Chondrocyte (in vitro differentiated cells): ENCODE results near the gene MAMSTR. TPM values are rescaled to one million over a fixed set of nuclear protein-coding genes. Genes with fewer than 3 reads are reported as not detected.

Experiments
- DNase-seq: peaks from one replicate; pipeline ENCODE4 v3.0.0; 2021; ENCODE audit warnings: mixed read lengths, low spot score
- H3K27ac Mint-ChIP-seq: one replicate; pipeline ENCODE4 v1.8.0; 2021; ENCODE audit warnings: mild to moderate bottlenecking, moderate library complexity, mixed read lengths; ENCODE audit not compliant: unreplicated experiment
- H3K27me3 Mint-ChIP-seq: 2 replicates; pipeline ENCODE4 v1.8.0; 2021; ENCODE audit warnings: low read depth, mixed read lengths
- H3K36me3 Mint-ChIP-seq: 2 replicates; pipeline ENCODE4 v1.8.0; 2021; ENCODE audit warnings: low read depth, mixed read lengths
- H3K4me1 Mint-ChIP-seq: 2 replicates; pipeline ENCODE4 v1.8.0; 2021; ENCODE audit warnings: low read depth, mild to moderate bottlenecking, mixed read lengths
- H3K4me3 Mint-ChIP-seq: one replicate; pipeline ENCODE4 v1.8.0; 2021; ENCODE audit warnings: mild to moderate bottlenecking, moderate library complexity, mixed read lengths; ENCODE audit not compliant: unreplicated experiment
- H3K9me3 Mint-ChIP-seq: 2 replicates; pipeline ENCODE4 v1.8.0; 2021; ENCODE audit warnings: low read depth, mixed read lengths
- CTCF ChIP-seq: fragments of 200-600 bp; sonication (generic); IDR thresholded peaks from 2 replicates; pipeline ENCODE4 v1.5.0; 2021; ENCODE audit warnings: antibody characterized with exemption, mild to moderate bottlenecking, moderate library complexity
- total RNA-seq: library from RNA; stranded (reverse); gene quantifications from 3 replicates; pipeline ENCODE4 v1.2.1, GENCODE V29; 2021

The MAMSTR gene
- total RNA-seq, 1 donor from 2014 or later = 1.7 TPM

- Mint-ChIP-seq H3K9me3 (no peaks in the 10 kb centered on the region), H3K4me1 (peaks cover 7% of the 10 kb centered on the region), H3K4me3 (no peak overlapping the region), H3K36me3 (no peaks in the 10 kb centered on the region), H3K27me3 (no peaks in the 10 kb centered on the region), H3K27ac (no peak overlapping the region)
- no peak for TF ChIP-seq CTCF
- DNase-seq = no peak
Observed at GRCh38 chr19:48670699-48671445, 48.7 kb downstream of the MAMSTR start.

- no peak for TF ChIP-seq CTCF
- Mint-ChIP-seq H3K9me3 (no peaks in the 10 kb centered on the region), H3K27me3 (no peaks in the 10 kb centered on the region), H3K36me3 (no peaks in the 10 kb centered on the region), H3K4me3 (no peak overlapping the region), H3K4me1 (peaks cover 2% of the 10 kb centered on the region), H3K27ac (no peak overlapping the region)
- DNase-seq = no peak
Observed at GRCh38 chr19:48669903-48670668, 49.4 kb downstream of the MAMSTR start.

- Mint-ChIP-seq H3K27ac (no peak overlapping the region), H3K9me3 (no peaks in the 10 kb centered on the region), H3K4me3 (no peak overlapping the region), H3K36me3 (no peaks in the 10 kb centered on the region), H3K27me3 (no peaks in the 10 kb centered on the region), H3K4me1 (no peaks in the 10 kb centered on the region)
- no peak for DNase-seq
- no peak for TF ChIP-seq CTCF
Observed at GRCh38 chr19:48668761-48669160, 50.8 kb downstream of the MAMSTR start.

- no peak overlapping the region for H3K4me3 Mint-ChIP-seq
- no peaks in the 10 kb centered on the region for H3K36me3 Mint-ChIP-seq
- H3K27ac Mint-ChIP-seq = no peak overlapping the region
- H3K9me3 Mint-ChIP-seq = no peaks in the 10 kb centered on the region
- no peaks in the 10 kb centered on the region for H3K4me1 Mint-ChIP-seq
- no peaks in the 10 kb centered on the region for H3K27me3 Mint-ChIP-seq
- no peak for TF ChIP-seq CTCF
- no peak for DNase-seq
Observed at GRCh38 chr19:48668332-48668731, 51.2 kb downstream of the MAMSTR start.

GRCh38 chr19:48665786-48666185 is 53.7 kb downstream of the MAMSTR start:
- no peak for DNase-seq
- peaks cover 3% of the 10 kb centered on the region for H3K4me1 Mint-ChIP-seq
- H3K36me3 Mint-ChIP-seq = no peaks in the 10 kb centered on the region
- no peak for TF ChIP-seq CTCF
- H3K4me3 Mint-ChIP-seq = no peak overlapping the region
- H3K27me3 Mint-ChIP-seq = no peaks in the 10 kb centered on the region
- no peak overlapping the region for H3K27ac Mint-ChIP-seq
- H3K9me3 Mint-ChIP-seq = no peaks in the 10 kb centered on the region
